Lower leg skin (tissue), 3 donors: ENCODE results near the gene COL8A2.

Source experiments
- CTCF ChIP-seq, 3 donors: fragments of 450-650 bp; IDR thresholded peaks; one replicate each; pipeline ENCODE4 v1.5.1; 2016; ENCODE audit warnings: antibody characterized with exemption in 3 of 3, mild to moderate bottlenecking in 3 of 3, moderate library complexity in 2 of 3
- POLR2A ChIP-seq, 2 donors: fragments of 450-650 bp; IDR thresholded peaks; one replicate each; pipeline ENCODE4 v1.6.1; 2016 to 2017; ENCODE audit warnings: antibody characterized with exemption in 2 of 2, mild to moderate bottlenecking in 1 of 2, moderate library complexity in 1 of 2

GRCh38 chr1:36083219-36083618 lies 41.8 kb downstream of the COL8A2 start:
- TF ChIP-seq CTCF (IDR thresholded peaks at IDR 0.05): no peak
- no peak for TF ChIP-seq POLR2A (IDR thresholded peaks at IDR 0.05)
